GM23338 (cell line): ENCODE data around the gene VSTM2B. TPM values are rescaled to one million over a fixed set of nuclear protein-coding genes. Genes with fewer than 3 reads are reported as not detected.

Source experiments
- ATAC-seq: fragments of 200-7000 bp; cut with Tn5 transposase; 3 replicates; pipeline ENCODE4 v1.9.1; 2020
- DNase-seq: peaks from one replicate; pipeline ENCODE4 v3.0.0-alpha.2; 2015; ENCODE audit warnings: low spot score
- H2AFZ ChIP-seq: fragments of 200-600 bp; sonication (generic); 2 replicates; pipeline ENCODE4 v1.8.0; 2016; ENCODE audit warnings: antibody characterized with exemption, mild to moderate bottlenecking, moderate library complexity
- H3F3A ChIP-seq: fragments of 200-600 bp; sonication (generic); replicated peaks from 2 replicates; pipeline ENCODE4 v1.8.0; 2017; ENCODE audit warnings: antibody characterized with exemption, mixed run types, low read depth
- H3K27ac ChIP-seq: fragments of 200-600 bp; sonication (generic); 2 replicates; pipeline ENCODE4 v1.6.1; 2016; ENCODE audit warnings: low read depth
- H3K27me3 ChIP-seq: fragments of 200-600 bp; sonication (generic); 2 replicates; pipeline ENCODE4 v1.8.0; 2016; ENCODE audit warnings: mild to moderate bottlenecking, mixed run types, moderate library complexity; ENCODE audit not compliant: insufficient read depth
- H3K36me3 ChIP-seq: fragments of 200-600 bp; sonication (generic); 2 replicates; pipeline ENCODE4 v1.8.0; 2016; ENCODE audit warnings: mild to moderate bottlenecking; ENCODE audit not compliant: insufficient read depth
- H3K4me1 ChIP-seq: fragments of 200-600 bp; sonication (generic); 2 replicates; pipeline ENCODE4 v1.8.0; 2016; ENCODE audit warnings: mild to moderate bottlenecking, moderate library complexity; ENCODE audit not compliant: insufficient read depth
- H3K4me2 ChIP-seq: fragments of 200-600 bp; sonication (generic); 2 replicates; pipeline ENCODE4 v1.7.1; 2017; ENCODE audit warnings: mixed run types
- H3K4me3 ChIP-seq: fragments of 200-600 bp; sonication (generic); 2 replicates; pipeline ENCODE4 v1.6.1; 2016; ENCODE audit warnings: mixed run types
- H3K79me2 ChIP-seq: fragments of 200-600 bp; sonication (generic); replicated peaks from 2 replicates; pipeline ENCODE4 v1.8.0; 2017; ENCODE audit warnings: mild to moderate bottlenecking; ENCODE audit not compliant: insufficient read depth
- H3K9me2 ChIP-seq: fragments of 200-600 bp; sonication (generic); 2 replicates; pipeline ENCODE4 v1.8.0; 2017; ENCODE audit not compliant: insufficient read depth
- H4K20me1 ChIP-seq: fragments of 200-600 bp; sonication (generic); replicated peaks from 2 replicates; pipeline ENCODE4 v1.8.0; 2017; ENCODE audit warnings: mild to moderate bottlenecking; ENCODE audit not compliant: insufficient read depth
- H3K27ac Mint-ChIP-seq: 2 replicates; pipeline ENCODE4 v1.8.0; 2020; ENCODE audit warnings: inconsistent platforms, mild to moderate bottlenecking, moderate library complexity, mixed read lengths
- H3K27me3 Mint-ChIP-seq: 3 replicates; pipeline ENCODE4 v1.8.0; 2022; ENCODE audit warnings: low read depth, mild to moderate bottlenecking, moderate library complexity, mixed read lengths, inconsistent platforms; ENCODE audit not compliant: insufficient read depth, poor library complexity
- H3K36me3 Mint-ChIP-seq: 3 replicates; pipeline ENCODE4 v1.8.0; 2021; ENCODE audit warnings: low read depth, mild to moderate bottlenecking, inconsistent platforms, moderate library complexity, mixed read lengths
- H3K4me1 Mint-ChIP-seq: 3 replicates; pipeline ENCODE4 v1.8.0; 2020; ENCODE audit warnings: mild to moderate bottlenecking, inconsistent platforms, mixed read lengths
- H3K4me3 Mint-ChIP-seq: 3 replicates; pipeline ENCODE4 v1.8.0; 2021; ENCODE audit warnings: moderate library complexity, mild to moderate bottlenecking, inconsistent platforms, mixed read lengths
- H3K9me3 Mint-ChIP-seq: 3 replicates; pipeline ENCODE4 v1.8.0; 2020; ENCODE audit warnings: moderate library complexity, mild to moderate bottlenecking, inconsistent platforms, mixed read lengths
- CREB1 ChIP-seq: fragments of 250-450 bp; sonication (Bioruptor Pico); IDR thresholded peaks from 2 replicates; pipeline ENCODE4 v1.5.0; 2020; ENCODE audit warnings: low read depth, mild to moderate bottlenecking, moderate library complexity
- CTCF ChIP-seq, 2 experiments: fragments of 200-600 bp in 1 of 2; sonication (generic) in 1 of 2; conservative IDR thresholded peaks; 2 replicates each; pipeline versions ENCODE4 v1.5.1 to v1.6.1; 2016 to 2017; ENCODE audit warnings: antibody characterized with exemption in 2 of 2, low read depth in 2 of 2, mild to moderate bottlenecking in 2 of 2, moderate library complexity in 1 of 2
- EZH2 ChIP-seq: fragments of 200-600 bp; sonication (generic); IDR thresholded peaks from one replicate; pipeline ENCODE4 v1.8.0; 2017; ENCODE audit warnings: antibody characterized with exemption, mild to moderate bottlenecking, low read depth; ENCODE audit not compliant: unreplicated experiment
- EZH2phosphoT487 ChIP-seq: fragments of 200-600 bp; sonication (generic); IDR thresholded peaks from one replicate; pipeline ENCODE4 v1.8.1; 2018; ENCODE audit warnings: antibody characterized with exemption; ENCODE audit not compliant: unreplicated experiment
- NANOG ChIP-seq: IDR thresholded peaks from 2 replicates; pipeline ENCODE4 v1.6.1; 2016; ENCODE audit warnings: antibody characterized with exemption, borderline replicate concordance
- POLR2AphosphoS5 ChIP-seq: IDR thresholded peaks from 2 replicates; pipeline ENCODE4 v1.6.1; 2016; ENCODE audit warnings: antibody characterized with exemption, low read depth
- REST ChIP-seq: IDR thresholded peaks from one replicate; pipeline ENCODE4 v1.6.1; 2018; ENCODE audit warnings: antibody characterized with exemption; ENCODE audit not compliant: unreplicated experiment
- STAT1 ChIP-seq: IDR thresholded peaks from one replicate; pipeline ENCODE4 v1.6.1; 2016; ENCODE audit warnings: antibody characterized with exemption; ENCODE audit not compliant: unreplicated experiment
- ZNF114 ChIP-seq: fragments of 250-450 bp; sonication (Bioruptor Pico); IDR thresholded peaks from 2 replicates; pipeline ENCODE4 v1.5.0; 2020; ENCODE audit warnings: mild to moderate bottlenecking, moderate library complexity
- ZNF331 ChIP-seq: fragments of 250-450 bp; sonication (Bioruptor Pico); IDR thresholded peaks from 2 replicates; pipeline ENCODE4 v1.5.0; 2020; ENCODE audit warnings: low read depth, mild to moderate bottlenecking, moderate library complexity
- polyA plus RNA-seq: library from polyadenylated mRNA; unstranded; fragments of >200 nt; fragmentation: Nextera tagmentation; extraction: Ambion mirVana; gene quantifications from 2 replicates; pipeline ENCODE4 v1.2.1, GENCODE V29; 2016
- total RNA-seq: library from RNA; depleted of rRNA; stranded (reverse); fragments of >200 nt; shearing (Covaris generic); gene quantifications from 2 replicates; pipeline ENCODE4 v1.2.3, GENCODE V29; 2014
- TF ChIP-seq, protein P1 (sequence below): IDR thresholded peaks from 2 replicates; pipeline ENCODE4 v1.6.1; 2016; ENCODE audit warnings: antibody characterized with exemption

Gene VSTM2B
- total and polyA plus RNA-seq, 2 experiments from 2014 or later, result 1.2 to 1.8 TPM

- H3K9me3 Mint-ChIP-seq, result peaks cover 37% of the 10 kb centered on the region
Observed at GRCh38 chr19:29561601-29562000, 35.8 kb downstream of the VSTM2B start.

More at GRCh38 chr19:29561601-29562000, 35.8 kb downstream of the VSTM2B start:
- Histone ChIP-seq H3K27me3 (no peaks in the 10 kb centered on the region), H3K27ac (no peak overlapping the region), H3K4me1 (no peaks in the 10 kb centered on the region), H3K9me2 (no peaks in the 10 kb centered on the region), H3K4me2 (no peak overlapping the region), H3K79me2 (no peaks in the 10 kb centered on the region), H2AFZ (no peak overlapping the region), H3K4me3 (no peak overlapping the region), H4K20me1 (no peaks in the 10 kb centered on the region), H3K36me3 (no peaks in the 10 kb centered on the region), H3F3A (no peaks in the 10 kb centered on the region)
- H3K36me3 Mint-ChIP-seq, result peaks cover 3% of the 10 kb centered on the region; the same call in 1 of the 3 replicates
- no peak for TF ChIP-seq ZNF114 (CRISPR knock-in tag)
- no peak for TF ChIP-seq STAT1
- no peak for TF ChIP-seq CREB1
- TF ChIP-seq REST, result no peak
- TF ChIP-seq ZNF331 (CRISPR knock-in tag), result no peak
- no peak for TF ChIP-seq EZH2
- TF ChIP-seq CTCF (conservative IDR thresholded peaks at IDR 0.05; ENCODE audit: low read depth in 2 of 2), result no peak
- no peak for TF ChIP-seq EZH2phosphoT487
- TF ChIP-seq NANOG, result no peak
- TF ChIP-seq, protein P1, sequence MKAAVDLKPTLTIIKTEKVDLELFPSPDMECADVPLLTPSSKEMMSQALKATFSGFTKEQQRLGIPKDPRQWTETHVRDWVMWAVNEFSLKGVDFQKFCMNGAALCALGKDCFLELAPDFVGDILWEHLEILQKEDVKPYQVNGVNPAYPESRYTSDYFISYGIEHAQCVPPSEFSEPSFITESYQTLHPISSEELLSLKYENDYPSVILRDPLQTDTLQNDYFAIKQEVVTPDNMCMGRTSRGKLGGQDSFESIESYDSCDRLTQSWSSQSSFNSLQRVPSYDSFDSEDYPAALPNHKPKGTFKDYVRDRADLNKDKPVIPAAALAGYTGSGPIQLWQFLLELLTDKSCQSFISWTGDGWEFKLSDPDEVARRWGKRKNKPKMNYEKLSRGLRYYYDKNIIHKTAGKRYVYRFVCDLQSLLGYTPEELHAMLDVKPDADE, result no peak
- TF ChIP-seq POLR2AphosphoS5, result no peak
- H3K4me1 Mint-ChIP-seq, result peaks cover 6% of the 10 kb centered on the region
- H3K27ac Mint-ChIP-seq, result no peak overlapping the region
- peaks cover 4% of the 10 kb centered on the region for H3K27me3 Mint-ChIP-seq
- no peak for ATAC-seq
- DNase-seq, result no peak
- no peak overlapping the region for H3K4me3 Mint-ChIP-seq
